Glomerular visceral epithelial cell (primary cell): ENCODE results near the gene MTG2.

ENCODE experiments used
- DNase-seq: peaks from one replicate; pipeline ENCODE4 v3.0.0-alpha.2; 2016; ENCODE audit errors: extremely low spot score

Gene MTG2

DNA sequence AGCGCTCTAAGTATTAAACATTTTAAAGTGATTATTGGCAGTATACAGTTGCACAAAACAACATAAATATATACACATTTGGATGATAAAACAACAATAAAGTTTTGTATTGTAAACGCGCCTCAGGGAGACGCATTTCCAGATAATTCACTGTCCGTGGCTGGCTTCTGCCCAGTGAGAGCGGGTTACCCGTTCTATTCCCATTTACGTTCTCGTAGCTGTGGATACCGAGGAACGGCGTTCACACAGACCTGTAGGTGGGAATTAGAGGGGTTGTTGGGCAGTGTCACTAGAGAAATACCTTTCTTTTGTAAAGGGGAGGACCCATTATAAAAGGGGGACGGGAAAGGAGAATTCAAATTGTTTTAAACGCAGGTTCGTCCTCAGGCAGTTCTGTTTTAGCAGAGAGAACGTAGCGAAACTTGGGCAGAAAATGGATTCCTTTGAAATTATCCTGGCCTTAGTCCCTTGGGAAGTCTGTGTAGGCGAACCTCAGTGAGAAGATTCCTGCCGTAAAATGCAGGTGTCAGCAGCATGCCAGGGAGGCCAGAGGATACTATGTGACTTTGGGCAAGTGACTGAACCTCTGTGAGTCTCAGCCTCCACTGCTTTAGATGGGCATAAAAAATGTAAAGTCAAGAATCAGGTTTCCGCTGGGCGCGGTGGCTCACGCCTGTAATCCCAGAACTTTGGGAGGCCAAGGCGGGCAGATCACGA is 756 bp downstream of the MTG2 start:
- no peak for DNase-seq

- no peak for DNase-seq
These were observed 3.2 kb downstream of the MTG2 start for GRCh38 chr20:62186096-62186426.

GRCh38 chr20:62186887-62187866 is 4.3 kb downstream of the MTG2 start:
- DNase-seq: no peak

GRCh38 chr20:62190639-62191411 is 8.0 kb downstream of the MTG2 start:
- DNase-seq: no peak

GRCh38 chr20:62191781-62192559 is 9.1 kb downstream of the MTG2 start:
- DNase-seq: no peak

DNA sequence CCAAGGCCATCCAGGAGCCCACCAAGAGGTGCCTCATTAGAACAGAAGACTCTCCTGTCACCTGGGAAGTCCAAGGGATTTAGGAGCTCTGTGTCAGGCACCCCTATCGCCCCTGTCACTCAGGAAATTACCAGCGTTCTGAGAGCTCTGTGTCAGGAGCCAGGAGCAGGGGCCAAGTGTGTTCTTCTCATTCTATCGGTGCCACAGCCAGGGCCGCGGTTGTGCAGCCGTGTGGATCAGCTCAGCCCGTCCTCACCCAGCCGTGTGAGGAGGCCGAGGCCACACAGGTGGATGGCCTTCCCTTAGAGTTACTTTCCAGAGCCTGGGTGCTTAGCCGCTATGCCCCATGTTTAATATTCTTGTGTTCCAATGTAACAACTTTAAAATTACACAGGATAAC is 9.8 kb downstream of the MTG2 start:
- DNase-seq: no peak

DNA sequence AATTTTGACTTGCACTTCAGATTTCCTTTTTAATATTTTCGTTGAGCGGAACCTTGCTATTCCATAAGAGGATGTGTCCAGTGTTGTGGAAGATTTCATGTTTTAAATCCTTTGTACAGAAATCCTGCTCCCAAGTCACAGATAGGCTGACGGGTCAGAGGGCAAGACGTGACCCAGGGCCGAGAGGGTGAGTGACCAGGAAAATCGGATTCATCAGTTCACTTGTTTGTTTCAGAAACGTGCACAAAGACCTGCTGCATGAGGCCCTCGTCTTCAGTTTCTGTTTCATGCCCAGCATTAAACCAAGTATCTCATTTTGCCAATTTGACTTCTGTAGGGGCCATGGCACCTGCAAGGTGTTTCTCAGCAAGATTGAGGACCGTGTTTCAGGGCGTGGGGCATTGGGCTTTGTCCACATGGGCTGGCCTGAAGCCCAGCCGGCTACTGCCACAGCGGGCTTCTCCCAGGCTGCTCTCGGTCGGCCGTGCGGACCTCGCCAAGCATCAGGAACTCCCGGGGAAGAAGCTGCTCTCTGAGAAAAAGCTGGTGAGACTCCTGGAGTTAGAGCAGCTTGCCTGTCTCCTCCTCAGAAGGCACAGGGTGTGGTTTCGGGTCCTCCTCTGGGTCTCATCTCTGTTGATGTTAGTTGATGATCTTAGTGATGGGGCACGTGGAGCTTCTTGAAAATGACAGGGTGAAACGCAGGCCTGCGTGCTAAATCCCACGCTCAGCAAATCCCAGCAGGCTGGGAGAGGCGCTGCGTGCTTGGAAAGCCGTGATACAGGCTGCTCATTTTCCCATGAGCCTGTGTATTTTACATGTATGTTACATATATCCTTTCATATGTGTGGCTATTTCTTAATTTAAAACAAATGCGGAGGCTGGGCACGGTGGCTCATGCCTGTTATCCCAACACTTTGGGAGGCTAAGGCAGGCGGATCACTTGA is 10.5 kb downstream of the MTG2 start:
- no peak for DNase-seq

GRCh38 chr20:62195075-62195405 is 12.2 kb downstream of the MTG2 start:
- no peak for DNase-seq

GRCh38 chr20:62195736-62196135 is 12.9 kb downstream of the MTG2 start:
- DNase-seq: no peak

DNA sequence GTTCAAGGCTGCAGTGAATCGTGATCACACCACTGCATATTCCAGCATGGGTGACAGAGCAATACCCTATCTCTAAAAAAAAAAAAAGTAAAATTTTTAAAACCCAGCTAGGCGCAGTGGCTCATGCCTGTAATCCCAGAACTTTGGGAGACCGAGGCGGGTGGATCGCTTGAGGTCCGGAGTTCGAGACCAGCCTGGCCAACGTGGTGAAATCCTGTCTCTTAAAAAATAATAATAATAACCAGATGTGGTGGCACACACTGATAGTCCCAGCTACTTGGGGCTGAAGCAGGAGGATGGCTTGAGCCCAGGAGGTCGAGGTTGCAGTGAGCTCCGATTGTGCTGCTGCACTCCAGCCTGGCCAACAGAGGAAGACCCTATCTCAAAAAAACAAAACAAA is 13.5 kb downstream of the MTG2 start:
- no peak for DNase-seq

DNA sequence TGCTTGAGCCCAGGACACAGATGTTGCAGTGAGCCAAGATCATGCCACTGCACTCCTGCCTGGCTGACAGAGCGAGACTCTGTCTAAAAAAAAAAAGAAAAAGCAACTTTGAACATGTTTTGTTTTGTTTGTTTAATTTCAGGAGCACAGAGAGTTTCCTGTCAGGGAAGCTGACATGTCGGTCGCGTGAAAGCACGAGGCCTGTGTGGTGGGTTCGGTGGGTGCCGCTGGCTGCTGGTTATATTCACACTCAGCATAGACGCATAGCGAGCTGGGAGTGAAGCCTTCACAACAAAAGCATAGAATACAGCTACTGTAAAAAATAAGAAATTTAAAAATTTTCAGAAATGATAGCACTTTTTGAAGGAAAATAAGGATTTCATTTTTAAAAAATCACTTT is 14.5 kb downstream of the MTG2 start:
- DNase-seq: no peak

- no peak for DNase-seq
These were observed 15.0 kb downstream of the MTG2 start for GRCh38 chr20:62197801-62198200.

GRCh38 chr20:62198496-62198895 is 15.7 kb downstream of the MTG2 start:
- no peak for DNase-seq

- no peak for DNase-seq
These were observed 16.1 kb downstream of the MTG2 start for GRCh38 chr20:62198931-62199330.

DNA sequence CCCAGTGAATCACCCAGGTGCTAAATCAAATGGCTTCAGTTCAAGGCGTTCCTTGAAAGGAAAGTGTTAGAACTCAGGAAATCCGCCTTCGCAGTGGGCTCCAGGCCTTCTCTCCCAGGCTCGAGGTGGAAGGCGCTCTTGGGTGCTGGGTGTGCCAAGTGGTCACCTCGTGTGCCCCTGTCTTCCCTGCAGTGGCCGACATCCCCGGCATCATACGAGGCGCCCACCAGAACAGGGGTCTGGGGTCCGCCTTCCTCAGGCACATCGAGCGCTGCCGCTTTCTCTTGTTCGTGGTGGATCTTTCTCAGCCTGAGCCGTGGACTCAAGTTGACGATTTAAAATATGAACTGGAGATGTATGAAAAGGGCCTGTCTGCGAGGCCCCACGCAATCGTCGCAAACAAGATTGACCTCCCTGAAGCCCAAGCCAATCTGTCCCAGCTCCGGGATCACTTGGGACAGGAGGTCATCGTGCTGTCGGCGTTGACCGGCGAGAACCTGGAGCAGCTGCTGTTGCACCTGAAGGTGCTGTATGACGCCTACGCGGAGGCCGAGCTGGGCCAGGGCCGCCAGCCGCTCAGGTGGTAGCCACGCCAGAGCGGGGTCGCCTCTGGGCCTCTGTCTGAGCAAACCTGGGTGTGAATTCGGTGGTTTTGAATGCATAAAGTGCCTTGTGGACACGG is 17.8 kb downstream of the MTG2 start:
- DNase-seq: no peak

- no peak for DNase-seq
These were observed 18.6 kb downstream of the MTG2 start for GRCh38 chr20:62201173-62202082.

GRCh38 chr20:62202083-62202395 is 19.2 kb downstream of the MTG2 start:
- DNase-seq: no peak

- no peak for DNase-seq
These were observed 20.0 kb downstream of the MTG2 start for GRCh38 chr20:62202676-62203377.
